ENCODE results near the gene PDZD2. TPM values are rescaled to one million over a fixed set of nuclear protein-coding genes. Genes with fewer than 3 reads are reported as not detected.
A peak's percentile ranks its signal among the peaks of the same experiment; 100 is the strongest.

Gene PDZD2
- total RNA-seq, 1 experiment from 2014 or later, result 0.26 TPM

GRCh38 chr5:31982621-31983020, 343.7 kb downstream of the PDZD2 start:
- no peak for DNase-seq (ENCODE audit: low read depth, low spot score)

GRCh38 chr5:31983851-31984250, 344.9 kb downstream of the PDZD2 start:
- in situ Hi-C loops (cut with HindIII; ENCODE audit: low pct_unique_long_range_greater_than_20kb, low sequenced_read_pairs), result no loop called here
- DNase-seq (ENCODE audit: low read depth, low spot score), result no peak

More at GRCh38 chr5:31982621-31983020, 343.7 kb downstream of the PDZD2 start:
- in situ Hi-C loops (cut with HindIII; ENCODE audit: low pct_unique_long_range_greater_than_20kb, low sequenced_read_pairs), result no loop called here

GRCh38 chr5:31984691-31985090, 345.8 kb downstream of the PDZD2 start:
- in situ Hi-C loops (cut with HindIII; ENCODE audit: low pct_unique_long_range_greater_than_20kb, low sequenced_read_pairs), result no loop called here
- no peak for DNase-seq (ENCODE audit: low read depth, low spot score)

- in situ Hi-C loops (cut with HindIII; ENCODE audit: low pct_unique_long_range_greater_than_20kb, low sequenced_read_pairs), result no loop called here
- DNase-seq (ENCODE audit: low read depth, low spot score), result no peak
Measured at GRCh38 chr5:31986101-31986500, 347.2 kb downstream of the PDZD2 start.

- DNase-seq (ENCODE audit: low read depth, low spot score), result peak; percentile 50
- in situ Hi-C loops (cut with HindIII; ENCODE audit: low pct_unique_long_range_greater_than_20kb, low sequenced_read_pairs), result no loop called here
Measured at GRCh38 chr5:31987985-31988710, 349.2 kb downstream of the PDZD2 start.

GRCh38 chr5:31990081-31990650, 351.2 kb downstream of the PDZD2 start:
- no peak for DNase-seq (ENCODE audit: low read depth, low spot score)
- in situ Hi-C loops (cut with HindIII; ENCODE audit: low pct_unique_long_range_greater_than_20kb, low sequenced_read_pairs), result no loop called here

- in situ Hi-C loops (cut with HindIII; ENCODE audit: low pct_unique_long_range_greater_than_20kb, low sequenced_read_pairs), result no loop called here
- no peak for DNase-seq (ENCODE audit: low read depth, low spot score)
Measured at GRCh38 chr5:31990701-31991110, 351.8 kb downstream of the PDZD2 start.

GRCh38 chr5:31992377-31992776, 353.4 kb downstream of the PDZD2 start:
- no peak for DNase-seq (ENCODE audit: low read depth, low spot score)
- in situ Hi-C loops (cut with HindIII; ENCODE audit: low pct_unique_long_range_greater_than_20kb, low sequenced_read_pairs), result no loop called here

- no peak for DNase-seq (ENCODE audit: low read depth, low spot score)
- in situ Hi-C loops (cut with HindIII; ENCODE audit: low pct_unique_long_range_greater_than_20kb, low sequenced_read_pairs), result no loop called here
Measured at GRCh38 chr5:31993165-31993961, 354.4 kb downstream of the PDZD2 start.

GRCh38 chr5:31995006-31995405, 356.1 kb downstream of the PDZD2 start:
- in situ Hi-C loops (cut with HindIII; ENCODE audit: low pct_unique_long_range_greater_than_20kb, low sequenced_read_pairs), result no loop called here
- DNase-seq (ENCODE audit: low read depth, low spot score), result no peak

- DNase-seq (ENCODE audit: low read depth, low spot score), result no peak
- in situ Hi-C loops (cut with HindIII; ENCODE audit: low pct_unique_long_range_greater_than_20kb, low sequenced_read_pairs), result no loop called here
Measured at GRCh38 chr5:31995714-31996113, 356.8 kb downstream of the PDZD2 start.

- in situ Hi-C loops (cut with HindIII; ENCODE audit: low pct_unique_long_range_greater_than_20kb, low sequenced_read_pairs), result no loop called here
- no peak for DNase-seq (ENCODE audit: low read depth, low spot score)
Measured at GRCh38 chr5:31996909-31997308, 358.0 kb downstream of the PDZD2 start.

GRCh38 chr5:31999470-31999869, 360.5 kb downstream of the PDZD2 start:
- in situ Hi-C loops (cut with HindIII; ENCODE audit: low pct_unique_long_range_greater_than_20kb, low sequenced_read_pairs), result no loop called here
- DNase-seq (ENCODE audit: low read depth, low spot score), result no peak

- in situ Hi-C loops (cut with HindIII; ENCODE audit: low pct_unique_long_range_greater_than_20kb, low sequenced_read_pairs), result no loop called here
- DNase-seq (ENCODE audit: low read depth, low spot score), result no peak
Measured at GRCh38 chr5:32000731-32001130, 361.8 kb downstream of the PDZD2 start.

- in situ Hi-C loops (cut with HindIII; ENCODE audit: low pct_unique_long_range_greater_than_20kb, low sequenced_read_pairs), result no loop called here
- no peak for DNase-seq (ENCODE audit: low read depth, low spot score)
Measured at GRCh38 chr5:32001284-32001683, 362.4 kb downstream of the PDZD2 start.

GRCh38 chr5:32001707-32002106, 362.8 kb downstream of the PDZD2 start:
- in situ Hi-C loops (cut with HindIII; ENCODE audit: low pct_unique_long_range_greater_than_20kb, low sequenced_read_pairs), result no loop called here
- DNase-seq (ENCODE audit: low read depth, low spot score), result no peak

GRCh38 chr5:32002755-32003154, 363.8 kb downstream of the PDZD2 start:
- DNase-seq (ENCODE audit: low read depth, low spot score), result no peak
- in situ Hi-C loops (cut with HindIII; ENCODE audit: low pct_unique_long_range_greater_than_20kb, low sequenced_read_pairs), result no loop called here

- no peak for DNase-seq (ENCODE audit: low read depth, low spot score)
- in situ Hi-C loops (cut with HindIII; ENCODE audit: low pct_unique_long_range_greater_than_20kb, low sequenced_read_pairs), result no loop called here
Measured at GRCh38 chr5:32003981-32004380, 365.1 kb downstream of the PDZD2 start.

GRCh38 chr5:32004404-32004803, 365.5 kb downstream of the PDZD2 start:
- in situ Hi-C loops (cut with HindIII; ENCODE audit: low pct_unique_long_range_greater_than_20kb, low sequenced_read_pairs), result no loop called here
- no peak for DNase-seq (ENCODE audit: low read depth, low spot score)
